Activated naive CD4-positive, alpha-beta T cell treated with anti-CD3 and anti-CD28 coated beads for 36 hours (primary cell): ENCODE results near the gene NPY5R. TPM values are rescaled to one million over a fixed set of nuclear protein-coding genes. Genes with fewer than 3 reads are reported as not detected.

ENCODE experiments used
- CTCF ChIA-PET: fragments of 350-600 bp; sonication (Branson Sonifier 250); formaldehyde crosslinking; loops from one replicate; lab custom pipeline; 2021; ENCODE audit warnings: antibody characterized with exemption; lab: Charles Lee
- DNase-seq: peaks from one replicate; pipeline ENCODE4 v3.0.0-alpha.2; 2020
- H3K27ac Mint-ChIP-seq: one replicate; pipeline ENCODE4 v1.8.0; 2021; ENCODE audit warnings: mild to moderate bottlenecking, mixed read lengths
- H3K27me3 Mint-ChIP-seq: one replicate; pipeline ENCODE4 v1.8.0; 2021; ENCODE audit warnings: low read depth, mixed read lengths
- H3K36me3 Mint-ChIP-seq: one replicate; pipeline ENCODE4 v1.8.0; 2021; ENCODE audit warnings: low read depth, mixed read lengths
- H3K4me1 Mint-ChIP-seq: one replicate; pipeline ENCODE4 v1.8.0; 2021; ENCODE audit warnings: low read depth, mixed read lengths
- H3K4me3 Mint-ChIP-seq: one replicate; pipeline ENCODE4 v1.8.0; 2021; ENCODE audit warnings: mild to moderate bottlenecking, moderate library complexity, mixed read lengths
- H3K9me3 Mint-ChIP-seq: one replicate; pipeline ENCODE4 v1.8.0; 2021; ENCODE audit warnings: mixed read lengths
- intact Hi-C: fragments of 100-400 bp; cut with micrococcal nuclease; formaldehyde crosslinking; loops from one replicate; pipeline ENCODE4 v1.15.1; 2023
- total RNA-seq, 2 experiments: library from RNA; stranded (reverse); gene quantifications; one replicate each; pipeline ENCODE4 v1.2.3, GENCODE V29; 2021

Gene NPY5R
- not detected for total RNA-seq

DNA sequence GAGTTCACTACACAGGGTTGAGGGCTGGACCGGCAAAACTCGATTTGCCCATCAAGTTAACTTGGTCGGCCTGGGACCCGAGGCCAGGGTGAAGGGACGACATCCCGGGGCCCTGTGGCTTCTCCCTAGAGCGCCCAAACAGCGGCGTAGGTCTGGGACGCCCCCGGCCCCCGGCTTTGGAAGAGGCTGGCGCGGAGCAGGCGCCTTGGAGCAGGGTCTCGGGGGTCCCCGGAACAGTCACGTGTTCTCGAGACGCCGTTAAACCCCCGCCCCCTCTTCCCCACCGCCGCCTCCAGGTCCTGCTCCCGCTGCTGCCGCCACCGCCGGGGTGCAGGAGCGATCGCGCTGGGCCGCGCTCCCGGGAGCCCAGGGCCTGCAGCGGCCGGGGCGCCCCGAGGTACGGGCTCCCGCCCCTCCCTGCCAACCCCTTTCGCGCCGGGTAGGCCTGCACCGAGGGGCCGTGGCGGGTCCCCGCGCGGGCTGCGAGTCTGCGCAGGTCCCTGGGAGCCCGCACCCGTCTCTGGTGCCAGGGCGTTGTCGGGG lies at the start of gene NPY5R:
NPY5R (plus strand) TSS at position 289 of the 543 bp plus-strand sequence. CDS start 6,382 bp downstream, outside the sequence.
- no peak within 1 kb of the TSS for H3K4me3 Mint-ChIP-seq
- CTCF ChIA-PET, result no interaction called here
- no peaks in the 10 kb centered on the region for H3K9me3 Mint-ChIP-seq
- peaks cover 2% of the 10 kb centered on the region for H3K4me1 Mint-ChIP-seq
- intact Hi-C loops, result no loop called here
- no peak for DNase-seq
- H3K36me3 Mint-ChIP-seq, result no peaks in the 10 kb centered on the region
- peaks cover 31% of the 10 kb centered on the region for H3K27me3 Mint-ChIP-seq
- H3K27ac Mint-ChIP-seq, result no peak within 1 kb of the TSS

GRCh38 chr4:163295138-163295537 lies 48.6 kb upstream of the NPY5R start:
- DNase-seq, result no peak
- CTCF ChIA-PET, result interaction anchor here (0.6 kb wide), 2 partner anchors 49 to 127 kb away, joined by 3 to 4 read pairs; no protein-coding TSS in a partner anchor
- no peaks in the 10 kb centered on the region for H3K36me3 Mint-ChIP-seq
- H3K4me1 Mint-ChIP-seq, result no peaks in the 10 kb centered on the region
- H3K27ac Mint-ChIP-seq, result no peak overlapping the region
- peaks cover 4% of the 10 kb centered on the region for H3K27me3 Mint-ChIP-seq
- no peaks in the 10 kb centered on the region for H3K9me3 Mint-ChIP-seq
- H3K4me3 Mint-ChIP-seq, result no peak overlapping the region
- intact Hi-C loops, result no loop called here

DNA sequence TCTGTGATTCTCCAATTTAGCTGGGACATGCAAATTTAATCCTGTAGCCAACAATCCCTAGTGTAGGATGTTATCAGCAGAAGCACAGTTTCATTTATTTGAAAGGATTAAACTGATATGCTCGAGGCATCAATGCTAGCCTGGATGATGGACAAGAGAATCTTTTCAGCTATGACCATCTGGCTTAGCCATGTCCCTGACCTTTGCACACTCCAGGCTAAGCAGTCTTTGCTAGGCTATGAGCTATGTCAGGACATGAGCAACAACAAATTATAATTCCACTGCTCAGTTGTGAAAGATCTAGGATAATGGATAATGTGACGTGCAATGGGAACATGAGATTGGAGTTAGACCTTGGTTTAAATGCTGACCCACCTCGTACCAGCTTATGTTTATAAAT lies 43.2 kb upstream of the NPY5R start:
- Mint-ChIP-seq H3K4me3 (no peak overlapping the region), H3K9me3 (no peaks in the 10 kb centered on the region)

GRCh38 chr4:163303069-163303468 lies 40.6 kb upstream of the NPY5R start:
- intact Hi-C loops, result no loop called here
- Mint-ChIP-seq H3K4me3 (no peak overlapping the region), H3K9me3 (no peaks in the 10 kb centered on the region), H3K27ac (no peak overlapping the region), H3K27me3 (no peaks in the 10 kb centered on the region), H3K4me1 (no peaks in the 10 kb centered on the region), H3K36me3 (no peaks in the 10 kb centered on the region)
- CTCF ChIA-PET, result no interaction called here
- DNase-seq, result no peak

More for the DNA sequence above, 43.2 kb upstream of the NPY5R start:
- Mint-ChIP-seq H3K27ac (no peak overlapping the region), H3K27me3 (no peaks in the 10 kb centered on the region), H3K4me1 (no peaks in the 10 kb centered on the region), H3K36me3 (no peaks in the 10 kb centered on the region)
- intact Hi-C loops, result no loop called here
- CTCF ChIA-PET, result no interaction called here
- DNase-seq, result no peak

GRCh38 chr4:163309466-163309865 lies 34.2 kb upstream of the NPY5R start:
- Mint-ChIP-seq H3K4me1 (no peaks in the 10 kb centered on the region), H3K9me3 (no peaks in the 10 kb centered on the region), H3K4me3 (no peak overlapping the region), H3K36me3 (no peaks in the 10 kb centered on the region), H3K27ac (no peak overlapping the region), H3K27me3 (peaks cover 3% of the 10 kb centered on the region)
- intact Hi-C loops, result no loop called here
- no peak for DNase-seq
- CTCF ChIA-PET, result no interaction called here

DNA sequence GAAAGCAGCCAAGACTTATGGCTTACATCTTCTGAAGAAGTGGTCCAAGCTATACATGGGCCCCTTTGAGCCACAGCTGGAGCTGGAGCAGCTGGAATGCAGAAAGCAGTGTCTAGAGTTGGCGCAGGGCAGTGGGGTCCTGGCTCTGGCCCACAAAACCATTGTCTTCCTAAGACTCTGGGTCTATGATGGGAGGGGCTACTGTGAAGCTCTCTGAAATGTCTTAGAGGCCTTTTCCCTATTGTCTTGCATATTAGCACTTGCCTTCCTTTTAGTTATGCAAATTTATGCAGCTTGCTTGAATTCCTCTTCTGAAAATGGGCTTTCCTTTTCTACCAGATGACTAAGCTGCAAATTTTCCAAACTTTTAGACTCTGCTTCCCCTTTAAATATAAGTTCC lies 26.6 kb upstream of the NPY5R start:
- Mint-ChIP-seq H3K36me3 (peaks cover 2% of the 10 kb centered on the region), H3K27ac (no peak overlapping the region), H3K27me3 (peaks cover 8% of the 10 kb centered on the region), H3K9me3 (peaks cover 23% of the 10 kb centered on the region), H3K4me3 (no peak overlapping the region), H3K4me1 (no peaks in the 10 kb centered on the region)
- intact Hi-C loops, result no loop called here
- CTCF ChIA-PET, result interaction anchor here (0.6 kb wide), 1 partner anchor 207 kb away, joined by 3 read pairs; no protein-coding TSS in a partner anchor
- DNase-seq, result no peak

DNA sequence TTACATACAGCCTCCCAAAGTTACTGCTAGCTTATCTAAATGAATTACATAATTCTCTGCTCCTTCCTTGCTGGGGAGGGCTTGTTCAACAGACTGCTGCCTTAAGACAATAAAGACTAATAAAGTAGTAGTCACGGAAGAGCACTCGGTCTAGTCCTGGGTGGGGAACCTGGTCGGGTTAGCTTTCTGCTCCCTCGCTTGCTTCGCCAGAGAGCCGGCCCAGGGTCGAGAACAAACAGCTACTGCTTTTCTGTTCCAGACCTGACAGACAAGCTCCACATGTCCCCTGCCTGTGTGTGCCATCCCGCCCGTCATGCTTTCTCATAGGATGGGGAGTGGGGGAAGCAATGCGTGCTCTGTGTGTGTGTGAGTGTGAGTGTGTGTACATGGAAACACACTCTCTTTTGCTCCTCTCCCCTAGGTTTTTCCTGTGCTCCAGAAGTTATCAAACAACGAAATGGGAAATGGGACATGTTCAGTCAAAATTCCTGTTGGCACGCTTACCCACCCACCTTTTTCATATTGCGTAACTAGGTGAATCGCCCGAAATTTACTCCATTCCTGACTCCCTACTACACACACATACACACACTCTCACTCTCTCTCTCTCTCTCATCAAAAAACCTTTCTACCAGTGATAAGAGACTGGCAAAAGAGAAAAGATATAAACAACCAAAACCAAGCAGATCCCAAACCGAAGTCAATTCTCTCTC lies 12.6 kb upstream of the NPY5R start:
- Mint-ChIP-seq H3K27me3 (peaks cover 38% of the 10 kb centered on the region), H3K9me3 (no peaks in the 10 kb centered on the region), H3K27ac (no peak overlapping the region), H3K4me3 (peak overlapping the region; percentile 28), H3K36me3 (no peaks in the 10 kb centered on the region), H3K4me1 (peaks cover 14% of the 10 kb centered on the region)
- intact Hi-C loops, result no loop called here
- DNase-seq, result no peak
- CTCF ChIA-PET, result interaction anchor here (0.9 to 1.0 kb wide), 2 partner anchors 37 to 372 kb away, joined by 3 to 4 read pairs; no protein-coding TSS in a partner anchor

GRCh38 chr4:163331629-163332376 lies 11.9 kb upstream of the NPY5R start:
- H3K27me3 Mint-ChIP-seq, result peaks cover 41% of the 10 kb centered on the region

GRCh38 chr4:163332526-163333406 lies 10.9 kb upstream of the NPY5R start, which contains the start of gene NPY1R:
Gene NPY1R (minus strand): TSS chr4:163332596. CDS start chr4:163326554, 6,042 bp downstream.
- Mint-ChIP-seq H3K27ac (no peak within 1 kb of the TSS), H3K27me3 (peaks cover 43% of the 10 kb centered on the region), H3K9me3 (no peaks in the 10 kb centered on the region), H3K4me3 (peak within 1 kb of the TSS; percentile 55), H3K4me1 (peaks cover 14% of the 10 kb centered on the region), H3K36me3 (no peaks in the 10 kb centered on the region)
- DNase-seq, result peak; percentile 65
- intact Hi-C loops, result loop anchor here (1.0 to 2.0 kb wide), 5 partner anchors 166 to 835 kb away; partner anchors contain the start of gene NAF1
- CTCF ChIA-PET, result interaction anchor here (0.6 to 1.4 kb wide), 11 partner anchors 40 to 835 kb away, joined by 3 to 5 read pairs (median 3); no protein-coding TSS in a partner anchor

More at GRCh38 chr4:163331629-163332376, 11.9 kb upstream of the NPY5R start:
- H3K36me3 Mint-ChIP-seq, result no peaks in the 10 kb centered on the region
- intact Hi-C loops, result loop anchor here (1.0 to 2.0 kb wide), 5 partner anchors 166 to 835 kb away; partner anchors contain the start of gene NAF1
- peaks cover 14% of the 10 kb centered on the region for H3K4me1 Mint-ChIP-seq
- no peak overlapping the region for H3K27ac Mint-ChIP-seq
- H3K9me3 Mint-ChIP-seq, result no peaks in the 10 kb centered on the region
- DNase-seq, result no peak
- CTCF ChIA-PET, result interaction anchor here (0.6 to 1.4 kb wide), 5 partner anchors 108 to 373 kb away, joined by 3 to 5 read pairs (median 3); no protein-coding TSS in a partner anchor
- H3K4me3 Mint-ChIP-seq, result peak overlapping the region; percentile 55

DNA sequence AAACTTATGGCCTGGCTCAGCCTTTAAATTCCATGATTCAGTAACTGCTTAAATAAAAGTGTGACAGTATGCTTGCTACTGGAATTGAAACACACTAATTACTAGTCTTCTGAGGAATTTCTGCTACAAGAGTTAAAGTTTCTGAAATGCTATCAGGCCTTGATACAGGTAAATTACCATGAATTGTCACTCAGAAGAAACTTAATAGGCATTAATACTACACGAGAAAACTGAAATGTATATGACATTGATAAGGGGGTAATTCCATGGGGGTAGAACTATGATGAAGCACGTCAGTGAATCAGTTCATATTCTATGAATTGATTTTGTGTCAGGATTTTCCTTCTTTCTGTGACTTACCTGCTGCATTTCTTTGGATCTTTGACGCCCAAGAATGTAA lies 8.3 kb upstream of the NPY5R start:
- Mint-ChIP-seq H3K4me3 (no peak overlapping the region), H3K27me3 (peaks cover 41% of the 10 kb centered on the region), H3K4me1 (peaks cover 14% of the 10 kb centered on the region), H3K9me3 (no peaks in the 10 kb centered on the region), H3K27ac (no peak overlapping the region), H3K36me3 (no peaks in the 10 kb centered on the region)
- CTCF ChIA-PET, result no interaction called here
- intact Hi-C loops, result no loop called here
- DNase-seq, result no peak
